GM18520 (cell line): ENCODE data around the gene PTPRS.
"Not testable (repeated sequence)": the region's sequence is repeated elsewhere in the genome, so short reads cannot be mapped to it uniquely, and the experiment has no call there.

Source experiments
- ATAC-seq: cut with Tn5 transposase; IDR thresholded peaks from one replicate; pipeline ENCODE4 v1.9.1; 2021; ENCODE audit not compliant: unreplicated experiment

Gene PTPRS

DNA sequence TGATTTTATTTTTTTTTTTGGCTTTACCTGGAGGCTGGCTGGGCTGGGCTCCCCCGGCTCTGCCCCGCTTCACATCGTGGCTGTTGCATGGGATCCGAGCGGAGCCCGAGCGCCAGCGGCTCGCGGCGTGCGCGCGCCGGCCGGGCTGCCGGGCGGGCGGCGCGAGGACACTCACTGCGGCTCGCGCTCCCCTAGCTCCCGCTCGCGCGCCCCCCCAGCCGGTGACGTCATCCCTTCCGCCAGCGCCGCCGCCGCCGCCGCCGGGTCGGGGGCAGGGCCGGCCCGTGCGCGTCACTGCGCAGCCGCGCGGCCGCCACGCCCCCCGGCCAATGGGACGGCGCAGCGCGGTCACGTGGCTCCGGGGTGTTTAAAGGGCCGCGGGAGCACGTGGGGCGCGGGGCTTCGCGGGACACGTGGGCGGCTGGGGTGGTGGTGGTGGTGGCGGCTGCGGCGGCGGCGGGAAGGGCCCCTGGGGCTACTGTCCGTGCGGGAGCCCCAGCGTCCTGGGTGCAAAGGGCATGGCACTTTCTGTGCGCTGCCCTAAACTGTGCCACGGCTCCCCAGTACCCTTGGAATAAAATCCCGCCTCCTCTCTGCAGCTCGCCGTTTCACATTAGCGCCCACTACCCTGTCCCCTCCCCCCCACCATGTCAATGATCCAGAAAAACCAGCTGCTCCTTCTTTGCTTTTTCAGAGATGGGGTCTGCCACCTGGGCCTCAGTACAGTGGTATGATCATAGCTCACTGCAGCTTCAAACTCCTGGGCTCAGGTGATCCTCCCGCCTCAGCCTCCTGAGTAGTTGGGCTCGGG lies at the start of gene PTPRS:
PTPRS (minus strand) TSS at position 176 of the 811 bp plus-strand sequence. CDS start 54,672 bp downstream, outside the sequence.
- no peak for ATAC-seq

DNA sequence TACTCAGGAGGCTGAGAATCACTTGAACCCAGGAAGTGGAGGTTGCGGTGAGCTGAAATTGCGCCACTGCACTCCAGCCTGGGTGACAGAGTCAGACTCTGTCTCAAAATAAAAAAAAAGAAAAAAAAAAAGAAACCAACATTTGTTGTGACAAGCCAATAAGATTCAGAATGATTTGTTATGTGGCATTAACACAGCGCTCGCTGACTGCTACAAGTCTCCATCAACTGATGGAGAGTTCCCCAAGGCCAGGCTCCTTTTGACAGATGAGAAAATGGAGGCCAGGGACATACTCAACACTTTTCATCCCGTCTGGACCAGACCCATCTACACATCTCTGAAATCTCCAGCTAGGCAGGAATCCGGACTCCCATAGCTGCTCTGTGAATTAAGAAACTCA lies 48.7 kb upstream of the PTPRS start:
- no peak for ATAC-seq

DNA sequence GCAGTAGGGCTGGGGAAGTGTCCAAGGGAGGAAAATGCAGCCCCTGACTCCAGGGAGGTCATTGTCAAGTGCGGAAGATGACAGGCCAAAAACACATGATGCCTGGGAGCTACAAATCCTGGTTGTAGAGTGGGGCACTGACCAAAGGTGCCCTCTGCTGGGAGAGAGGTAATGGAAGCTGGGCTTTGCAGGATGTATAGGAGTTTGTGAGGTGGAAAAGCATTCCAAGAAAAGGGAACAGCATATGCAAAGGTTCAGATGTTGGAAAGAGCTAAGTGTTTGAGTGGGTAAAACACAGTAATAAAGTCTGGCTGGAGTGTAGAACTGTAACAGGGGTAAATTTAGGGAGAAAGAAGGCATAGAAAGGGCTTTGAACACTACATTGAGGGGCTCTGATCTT lies 46.9 kb upstream of the PTPRS start:
- no peak for ATAC-seq

DNA sequence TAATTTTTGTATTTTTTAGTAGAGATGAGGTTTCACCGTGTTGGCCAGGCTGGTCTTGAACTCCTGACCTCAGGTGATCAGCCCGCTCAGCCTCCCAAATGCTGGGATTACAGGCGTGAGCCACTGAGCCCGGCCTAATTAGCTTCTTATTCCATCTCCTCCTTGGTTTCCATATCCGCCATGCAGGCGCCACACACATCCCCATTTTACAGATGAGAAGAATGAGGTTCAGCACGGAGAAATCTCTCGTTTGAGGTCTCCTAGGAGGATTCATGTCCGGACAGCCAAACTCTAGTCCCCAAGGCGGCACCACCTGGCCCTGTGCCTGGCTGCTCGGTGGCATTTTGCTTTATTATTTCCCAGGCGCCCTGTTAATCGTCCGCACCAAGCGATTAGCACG lies 46.2 kb upstream of the PTPRS start:
- ATAC-seq, result no peak

DNA sequence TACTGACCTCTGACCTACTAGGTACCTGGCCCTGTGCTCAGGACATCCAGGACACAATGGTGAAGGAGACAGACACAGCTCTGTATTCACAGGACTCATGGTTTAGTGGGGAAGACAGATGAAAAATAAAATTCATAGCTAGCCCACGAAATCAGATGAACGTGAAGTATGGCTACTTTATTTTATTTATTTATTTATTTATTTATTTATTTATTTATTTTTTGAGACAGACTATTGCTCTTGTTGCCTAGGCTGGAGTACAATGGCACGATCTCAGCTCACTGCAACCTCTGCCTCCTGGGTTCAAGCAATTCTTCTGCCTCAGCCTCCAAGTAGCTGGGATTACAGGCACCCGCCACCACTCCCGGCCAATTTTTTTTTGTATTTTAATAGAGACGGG lies 40.6 kb upstream of the PTPRS start:
- not testable (repeated sequence) for ATAC-seq

DNA sequence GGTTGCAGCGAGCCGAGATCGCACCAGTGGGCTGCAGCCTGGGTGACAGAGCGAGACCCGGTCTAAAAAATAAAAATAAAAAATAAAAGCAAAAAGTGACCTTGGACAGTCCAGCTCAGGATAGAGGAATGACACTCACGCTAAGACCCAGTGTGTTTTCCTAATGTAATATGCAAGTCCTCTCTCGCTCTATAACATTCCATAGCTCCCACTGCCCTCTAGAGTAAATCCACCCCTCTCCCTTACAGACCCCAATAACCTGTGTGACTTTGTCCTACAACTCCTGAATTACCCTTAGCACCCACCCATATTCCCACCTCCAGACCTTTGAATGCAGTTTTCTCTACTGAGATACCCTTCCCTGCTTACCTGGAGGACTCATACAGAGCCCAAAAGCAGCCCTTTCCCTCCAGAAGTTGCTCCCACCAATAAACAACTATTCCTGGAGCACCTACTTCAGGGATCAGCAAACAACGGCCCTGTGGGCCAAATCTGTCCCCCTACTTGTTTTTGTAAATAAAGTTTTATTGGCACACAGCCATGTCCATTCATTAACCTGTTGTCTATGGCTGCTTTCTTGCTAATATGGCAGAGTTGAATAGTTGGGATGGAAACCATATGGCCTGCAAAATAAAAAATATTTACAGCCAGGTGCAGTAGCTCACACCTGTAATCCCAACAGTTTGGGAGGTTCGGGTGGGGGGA lies 39.8 kb upstream of the PTPRS start:
- ATAC-seq, result no peak

DNA sequence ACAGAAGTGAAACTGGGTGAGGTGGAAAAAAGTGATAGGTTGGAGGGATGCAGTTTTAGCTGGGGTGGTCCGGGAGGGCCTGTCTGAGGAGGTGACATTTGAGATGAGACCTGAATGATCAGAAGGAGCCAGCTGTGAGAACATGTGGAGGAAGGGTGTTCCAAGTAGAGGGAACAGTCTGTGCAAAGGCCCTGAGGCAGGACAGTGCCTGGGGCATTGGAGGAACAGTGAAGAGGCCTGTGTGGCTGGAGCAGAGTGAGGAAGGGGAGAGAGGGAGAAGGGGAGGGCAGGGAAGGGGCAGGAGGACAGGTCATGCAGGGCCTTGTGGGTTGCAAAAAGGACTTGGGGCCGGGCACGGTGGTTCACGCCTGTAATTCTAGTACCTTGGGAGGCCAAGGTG lies 36.3 kb upstream of the PTPRS start:
- ATAC-seq, result no peak

DNA sequence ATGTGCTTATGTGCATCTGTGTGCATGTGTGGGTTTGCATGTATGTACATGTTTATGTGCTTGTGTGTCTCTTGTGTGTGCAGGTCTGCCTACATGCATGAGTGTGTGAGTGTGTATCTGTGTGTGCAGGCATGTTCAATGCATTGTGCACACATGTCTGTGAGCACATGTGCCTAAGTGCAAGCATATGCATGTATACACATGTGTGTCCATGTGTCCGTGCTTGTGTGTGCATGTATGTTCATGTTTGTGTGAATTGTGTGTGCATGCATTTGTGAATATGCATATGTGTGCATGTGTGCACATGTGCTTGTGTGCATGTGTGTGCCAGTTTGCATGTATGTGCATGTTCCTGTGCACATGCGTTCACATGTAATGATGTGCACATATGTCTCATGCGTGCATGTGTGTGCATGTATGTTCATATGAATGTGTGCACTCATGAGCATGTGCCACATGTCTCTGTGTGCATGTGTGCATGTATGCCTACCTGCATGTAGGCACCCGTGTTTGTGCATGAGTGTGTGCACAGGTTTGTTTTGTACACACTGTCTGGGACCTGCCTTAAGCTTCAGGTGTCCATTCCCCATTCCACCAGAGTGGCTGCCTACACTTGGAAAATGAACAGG lies 32.1 kb upstream of the PTPRS start:
- no peak for ATAC-seq

DNA sequence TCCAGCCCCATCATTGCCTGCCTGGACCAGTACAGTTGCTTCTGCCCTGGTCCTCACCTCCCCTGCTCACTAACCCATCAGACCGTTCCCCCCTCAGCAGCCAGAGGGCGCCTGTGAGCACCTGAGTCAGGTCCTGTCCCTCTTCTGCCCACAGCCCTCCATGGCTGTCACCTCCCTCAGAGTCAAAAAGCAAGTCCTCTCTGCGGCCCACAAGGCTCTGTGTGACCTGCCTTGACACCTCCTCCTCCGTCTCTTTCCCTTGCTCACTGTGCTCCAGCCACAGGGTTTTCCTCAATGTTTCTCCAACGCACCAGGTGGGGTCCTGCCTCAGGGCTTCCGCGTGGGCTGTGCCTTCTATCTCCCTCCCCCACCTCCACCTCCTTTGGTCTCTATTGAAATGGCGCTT lies 29.4 kb upstream of the PTPRS start:
- ATAC-seq, result no peak

DNA sequence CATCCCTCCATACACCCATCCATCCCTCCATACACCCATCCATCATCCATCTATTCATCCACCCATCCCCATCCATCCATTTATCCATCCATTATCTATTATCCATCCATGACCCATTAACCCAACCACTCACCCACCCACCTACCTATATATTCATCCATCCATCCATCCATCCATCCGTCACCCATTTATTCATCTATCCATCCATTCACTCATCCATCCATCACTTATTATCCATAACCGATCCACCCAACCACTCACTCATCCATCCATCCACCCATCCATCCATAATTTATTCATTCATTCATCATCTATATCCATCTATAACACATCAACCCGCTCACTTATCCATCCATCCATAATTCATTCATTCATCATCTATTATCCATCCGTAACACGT lies 28.7 kb upstream of the PTPRS start:
- no peak for ATAC-seq

DNA sequence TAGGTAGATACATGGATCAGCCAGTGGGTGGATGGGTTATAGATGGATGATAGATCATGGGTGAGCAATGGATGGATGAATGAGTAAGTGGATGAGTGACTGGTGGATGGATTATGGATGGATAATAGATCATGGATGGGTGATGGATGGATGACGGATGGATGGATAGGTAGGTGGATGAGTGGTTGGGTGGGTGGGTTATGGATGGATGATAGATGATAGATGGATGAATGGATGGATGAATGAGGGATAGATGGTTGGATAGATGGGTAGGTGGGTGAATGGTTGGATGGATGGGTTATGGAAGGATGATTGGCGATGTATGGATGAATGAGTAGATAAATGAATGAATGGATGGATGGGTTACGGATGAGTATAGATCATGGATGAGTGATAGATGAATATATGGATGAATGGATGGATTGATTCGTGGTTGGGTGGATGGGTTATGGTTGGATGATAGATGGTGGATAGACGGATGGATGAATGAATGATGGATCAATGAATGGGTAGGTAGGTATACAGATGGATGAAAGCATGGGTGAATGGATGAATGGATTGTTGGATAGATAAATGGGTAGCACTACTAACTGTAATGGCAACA lies 27.0 kb upstream of the PTPRS start:
- no peak for ATAC-seq

DNA sequence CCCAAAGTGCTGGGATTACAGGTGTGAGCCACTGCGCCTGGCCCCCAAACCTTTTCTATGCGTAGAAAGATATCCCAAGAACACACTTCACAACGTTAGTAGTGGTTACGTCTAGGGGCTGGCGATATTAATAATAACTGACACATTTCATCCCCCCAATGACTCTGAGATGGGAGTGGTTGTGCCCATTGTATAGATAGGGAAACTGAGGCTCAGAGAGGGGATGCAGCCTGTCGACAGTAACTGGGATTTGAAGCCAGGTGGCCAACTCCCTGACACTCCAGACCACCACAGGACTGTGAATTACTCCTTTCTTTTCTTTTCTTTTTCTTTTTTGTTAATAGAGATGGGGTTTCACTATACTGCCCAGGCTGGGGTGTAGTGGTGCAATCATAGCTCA lies 25.3 kb upstream of the PTPRS start:
- no peak for ATAC-seq

DNA sequence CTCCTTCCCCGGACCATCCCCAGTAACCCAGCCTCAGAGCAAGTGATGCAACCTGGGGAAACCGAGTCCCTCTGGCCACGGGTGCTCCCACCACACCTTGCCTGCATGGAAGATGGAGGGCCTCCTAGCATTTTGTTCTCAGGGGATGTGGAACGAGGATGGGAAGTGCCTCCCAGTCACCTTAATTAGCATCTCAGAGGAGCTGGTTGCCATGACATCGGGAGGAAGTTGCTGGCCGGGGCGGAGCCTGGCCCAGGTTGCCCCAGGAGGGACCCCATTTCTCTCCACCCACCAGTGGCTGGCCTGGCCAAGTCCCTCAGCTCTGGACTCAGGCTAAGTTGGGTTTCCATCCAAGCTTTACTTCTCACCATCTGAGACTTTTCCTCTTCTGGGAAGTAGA lies 24.1 kb upstream of the PTPRS start:
- ATAC-seq, result no peak

DNA sequence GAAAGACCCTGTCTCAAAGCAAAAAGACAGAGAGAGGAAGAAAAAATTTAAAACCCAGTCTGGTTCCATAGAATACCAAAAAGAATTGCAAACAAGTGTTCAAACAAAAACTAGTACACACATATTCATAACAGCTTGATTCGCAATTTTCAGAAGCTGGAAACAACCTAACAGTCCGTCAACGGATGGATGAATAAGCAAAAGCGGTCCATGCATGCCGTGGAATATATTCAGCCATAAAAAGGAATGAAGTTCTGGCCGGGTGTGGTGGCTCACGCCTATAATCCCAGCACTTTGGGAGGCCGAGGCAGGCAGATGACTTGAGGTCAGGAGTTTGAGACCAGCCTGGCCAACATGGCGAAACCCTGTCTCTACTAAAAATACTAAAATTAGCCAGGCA lies 21.2 kb upstream of the PTPRS start:
- not testable (repeated sequence) for ATAC-seq

DNA sequence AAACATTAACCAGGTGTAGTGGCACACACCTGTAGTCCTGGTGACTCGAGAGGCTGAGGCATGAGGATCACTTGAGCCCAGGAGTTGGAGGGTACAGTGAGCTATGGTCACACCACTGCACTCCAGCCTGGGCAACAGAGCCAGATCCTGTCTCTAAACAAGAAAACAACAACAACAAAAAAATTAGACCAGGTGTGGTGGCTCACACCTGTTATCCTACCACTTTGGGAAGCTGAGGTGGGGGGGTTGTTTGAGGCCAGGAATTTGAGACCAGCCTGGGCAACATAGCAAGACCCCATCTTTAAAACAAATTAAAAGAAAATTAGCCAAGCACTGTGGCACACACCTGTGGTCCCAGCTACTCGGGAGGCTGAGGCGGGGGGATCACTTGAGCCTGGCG lies 20.8 kb upstream of the PTPRS start:
- no peak for ATAC-seq

DNA sequence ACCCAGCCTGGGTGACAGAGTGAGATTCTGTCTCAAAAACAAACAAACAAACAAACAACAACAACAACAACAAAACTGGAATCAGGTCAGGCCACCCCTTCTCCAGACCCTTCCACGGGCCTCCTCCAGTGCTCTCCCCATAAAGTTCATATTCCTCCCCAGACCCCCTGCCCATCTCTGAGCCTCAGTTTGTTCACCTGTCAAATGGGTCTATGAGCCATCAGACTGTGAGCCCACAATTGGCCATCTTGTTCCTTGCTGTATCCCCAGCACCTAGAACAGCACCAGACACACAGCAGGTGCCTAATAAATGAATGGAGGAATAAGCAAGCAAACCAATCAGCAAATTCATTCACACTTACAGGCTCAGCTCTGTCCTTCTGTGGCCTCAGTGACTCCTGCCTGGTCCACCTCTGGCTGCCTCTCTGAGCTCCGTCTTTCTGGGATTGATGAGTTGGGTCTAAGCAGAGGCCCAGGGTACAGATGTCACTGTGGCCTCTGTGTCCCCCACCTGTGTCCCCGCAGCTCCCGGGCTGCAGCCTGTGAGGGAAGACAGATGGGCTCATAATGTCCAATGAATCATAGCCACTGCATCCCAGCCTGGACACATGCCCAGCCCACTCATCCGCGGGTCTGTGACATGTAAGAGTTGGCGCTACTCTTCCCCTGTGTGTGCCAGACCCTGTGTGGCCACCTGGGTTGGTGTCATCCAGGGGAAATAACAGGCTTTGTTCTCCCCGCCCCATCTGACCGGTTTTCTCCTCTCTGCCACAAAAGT lies 19.6 kb upstream of the PTPRS start:
- ATAC-seq, result no peak

DNA sequence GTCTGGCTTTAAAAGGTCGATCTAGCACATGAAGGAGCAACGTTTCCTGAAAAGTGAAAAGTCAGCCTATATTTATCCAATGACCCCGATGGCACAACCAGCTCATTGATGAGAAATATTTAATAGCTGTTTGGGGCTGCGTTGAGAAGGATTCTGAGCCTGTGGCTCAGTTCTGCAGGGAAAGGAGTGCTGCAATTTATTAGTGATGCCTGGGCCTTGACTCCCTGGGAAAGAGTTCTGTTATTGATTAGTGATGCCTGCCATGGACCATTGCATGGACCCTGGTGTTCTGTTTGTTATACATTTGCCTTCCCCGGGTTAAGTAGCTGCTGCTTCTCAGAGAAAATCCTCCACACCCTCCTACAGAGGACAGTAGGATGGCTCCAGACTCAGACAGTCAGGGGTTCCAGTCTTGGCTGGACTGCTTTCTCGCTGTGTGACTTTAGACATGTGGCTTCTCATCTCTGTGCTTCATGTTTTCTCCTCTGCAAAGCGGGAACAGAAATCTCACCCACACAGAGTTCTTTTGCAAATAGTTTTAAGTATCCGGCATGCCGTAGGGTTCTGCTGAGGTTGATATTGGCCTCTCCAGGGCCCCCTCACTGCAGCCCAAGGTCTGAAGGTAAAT lies 17.7 kb upstream of the PTPRS start:
- ATAC-seq, result no peak

DNA sequence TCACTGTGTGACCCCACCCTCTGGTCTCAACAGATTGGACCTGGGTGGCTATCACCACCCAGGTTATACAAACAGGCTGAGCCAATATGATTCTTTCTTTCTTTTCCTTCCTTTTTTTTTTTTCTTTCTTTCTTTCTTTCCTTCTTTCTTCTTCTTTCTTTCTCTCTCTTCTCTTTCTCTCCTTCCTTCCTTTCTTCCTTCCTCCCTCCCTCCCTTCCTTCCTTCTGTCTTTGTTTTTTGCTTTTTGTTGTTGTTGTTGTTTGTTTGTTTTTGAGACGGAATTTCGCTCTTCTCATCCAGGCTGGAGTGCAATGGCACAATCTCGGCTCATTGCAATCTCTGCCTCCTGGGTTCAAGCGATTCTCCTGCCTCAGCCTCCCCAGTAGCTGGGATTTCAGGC lies 17.0 kb upstream of the PTPRS start:
- ATAC-seq, result no peak

DNA sequence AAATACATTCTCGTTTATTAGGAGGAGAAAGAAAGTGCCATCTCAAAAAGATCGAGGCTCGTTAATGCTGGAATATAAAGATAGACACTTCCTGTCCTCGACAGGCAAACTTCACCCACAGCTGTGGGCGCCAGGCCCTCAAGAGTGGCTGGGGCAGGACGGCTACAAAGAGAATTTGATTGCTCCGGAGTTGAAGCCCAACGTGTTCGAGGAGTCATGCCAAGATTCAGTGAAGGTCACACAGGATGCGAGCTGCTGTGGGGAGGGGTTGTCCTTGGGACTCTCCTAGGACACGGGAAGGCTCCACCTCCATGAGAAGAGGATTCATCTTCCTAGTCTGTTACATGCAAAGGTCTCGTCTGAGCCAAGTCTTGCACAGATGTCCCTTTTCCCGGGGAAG lies 16.3 kb upstream of the PTPRS start:
- no peak for ATAC-seq

DNA sequence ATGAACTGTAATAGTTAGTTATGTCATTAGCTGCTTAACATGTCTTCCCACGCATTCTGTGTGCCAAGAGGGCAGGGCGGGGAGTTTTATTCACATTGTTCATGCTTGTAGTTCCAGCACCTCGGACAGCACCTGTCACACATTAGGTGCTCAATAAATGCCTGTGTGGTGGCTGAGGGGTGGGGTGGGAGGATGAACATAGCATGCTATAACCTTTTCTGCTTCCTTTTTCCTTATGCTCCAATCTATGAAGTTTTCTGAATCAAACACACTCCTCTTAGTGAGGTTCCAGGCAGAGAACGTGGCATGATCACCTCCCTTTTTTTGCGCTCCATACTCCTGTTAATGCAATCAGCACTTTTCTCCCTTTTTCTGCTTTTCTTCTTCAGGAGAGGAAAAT lies 15.8 kb upstream of the PTPRS start:
- ATAC-seq, result no peak

DNA sequence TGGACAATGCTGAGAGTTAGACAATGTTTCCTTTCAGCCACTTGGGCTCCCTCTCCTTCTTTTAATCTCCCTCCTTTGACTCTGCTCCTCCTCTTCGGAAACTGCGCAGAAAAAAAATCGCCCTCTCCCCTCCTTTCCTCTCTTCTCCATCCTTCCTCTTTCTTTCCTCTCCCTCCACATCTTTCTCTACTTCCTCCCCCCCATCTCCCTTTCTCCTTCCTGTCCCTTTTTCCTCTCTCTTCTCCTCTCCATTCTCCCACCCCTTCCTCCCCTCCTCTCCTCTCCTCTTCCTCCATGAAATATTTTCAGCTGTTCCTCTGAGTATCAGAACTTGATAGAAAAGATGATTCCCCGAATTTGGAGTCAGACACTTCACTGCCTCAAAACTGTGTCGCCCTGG lies 15.1 kb upstream of the PTPRS start:
- no peak for ATAC-seq
